DOHH2 (cell line): ENCODE data around the gene CCDC117.
"Not testable (repeated sequence)": the region's sequence is repeated elsewhere in the genome, so short reads cannot be mapped to it uniquely, and the experiment has no call there.

ENCODE experiments used
- EZH2phosphoT487 ChIP-seq: fragments of 200-600 bp; sonication (generic); IDR thresholded peaks from 2 replicates; pipeline ENCODE4 v1.6.1; 2017; ENCODE audit warnings: borderline replicate concordance, mild to moderate bottlenecking, antibody characterized with exemption, low read length, moderate library complexity, mixed read lengths
- TF ChIP-seq, protein P1 (sequence below): fragments of 200-600 bp; sonication (generic); IDR thresholded peaks from one replicate; pipeline ENCODE4 v1.5.1; 2014; ENCODE audit warnings: antibody characterized with exemption, mild to moderate bottlenecking, low read depth, low read length; ENCODE audit not compliant: poor library complexity, severe bottlenecking

DNA sequence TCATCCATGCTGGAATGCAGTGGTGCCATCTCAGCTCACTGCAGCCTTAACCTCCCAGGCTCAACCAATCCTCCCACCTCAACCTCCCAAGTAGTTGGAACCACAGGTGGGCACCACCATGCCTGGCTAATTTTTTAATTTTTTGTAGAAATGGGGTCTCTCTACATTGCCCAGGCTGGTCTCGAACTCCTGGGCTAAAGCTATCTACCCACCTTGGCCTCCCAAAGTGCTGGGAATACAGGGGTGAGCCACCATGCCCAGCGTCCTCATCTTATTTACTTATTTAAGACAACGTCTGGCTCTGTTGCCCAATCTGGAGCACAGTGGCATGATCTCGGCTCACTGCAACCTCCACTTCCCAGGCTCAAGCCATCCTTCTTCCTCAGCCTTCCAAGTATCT is 10.5 kb upstream of the CCDC117 start:
- TF ChIP-seq, protein P1, sequence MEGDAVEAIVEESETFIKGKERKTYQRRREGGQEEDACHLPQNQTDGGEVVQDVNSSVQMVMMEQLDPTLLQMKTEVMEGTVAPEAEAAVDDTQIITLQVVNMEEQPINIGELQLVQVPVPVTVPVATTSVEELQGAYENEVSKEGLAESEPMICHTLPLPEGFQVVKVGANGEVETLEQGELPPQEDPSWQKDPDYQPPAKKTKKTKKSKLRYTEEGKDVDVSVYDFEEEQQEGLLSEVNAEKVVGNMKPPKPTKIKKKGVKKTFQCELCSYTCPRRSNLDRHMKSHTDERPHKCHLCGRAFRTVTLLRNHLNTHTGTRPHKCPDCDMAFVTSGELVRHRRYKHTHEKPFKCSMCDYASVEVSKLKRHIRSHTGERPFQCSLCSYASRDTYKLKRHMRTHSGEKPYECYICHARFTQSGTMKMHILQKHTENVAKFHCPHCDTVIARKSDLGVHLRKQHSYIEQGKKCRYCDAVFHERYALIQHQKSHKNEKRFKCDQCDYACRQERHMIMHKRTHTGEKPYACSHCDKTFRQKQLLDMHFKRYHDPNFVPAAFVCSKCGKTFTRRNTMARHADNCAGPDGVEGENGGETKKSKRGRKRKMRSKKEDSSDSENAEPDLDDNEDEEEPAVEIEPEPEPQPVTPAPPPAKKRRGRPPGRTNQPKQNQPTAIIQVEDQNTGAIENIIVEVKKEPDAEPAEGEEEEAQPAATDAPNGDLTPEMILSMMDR: not testable (repeated sequence)
- TF ChIP-seq EZH2phosphoT487: not testable (repeated sequence)
